Glomerular visceral epithelial cell (primary cell): ENCODE results near the gene WRAP73.
A peak's percentile ranks its signal among the peaks of the same experiment; 100 is the strongest.

Source experiments
- DNase-seq: peaks from one replicate; pipeline ENCODE4 v3.0.0-alpha.2; 2016; ENCODE audit errors: extremely low spot score

Gene WRAP73

DNA sequence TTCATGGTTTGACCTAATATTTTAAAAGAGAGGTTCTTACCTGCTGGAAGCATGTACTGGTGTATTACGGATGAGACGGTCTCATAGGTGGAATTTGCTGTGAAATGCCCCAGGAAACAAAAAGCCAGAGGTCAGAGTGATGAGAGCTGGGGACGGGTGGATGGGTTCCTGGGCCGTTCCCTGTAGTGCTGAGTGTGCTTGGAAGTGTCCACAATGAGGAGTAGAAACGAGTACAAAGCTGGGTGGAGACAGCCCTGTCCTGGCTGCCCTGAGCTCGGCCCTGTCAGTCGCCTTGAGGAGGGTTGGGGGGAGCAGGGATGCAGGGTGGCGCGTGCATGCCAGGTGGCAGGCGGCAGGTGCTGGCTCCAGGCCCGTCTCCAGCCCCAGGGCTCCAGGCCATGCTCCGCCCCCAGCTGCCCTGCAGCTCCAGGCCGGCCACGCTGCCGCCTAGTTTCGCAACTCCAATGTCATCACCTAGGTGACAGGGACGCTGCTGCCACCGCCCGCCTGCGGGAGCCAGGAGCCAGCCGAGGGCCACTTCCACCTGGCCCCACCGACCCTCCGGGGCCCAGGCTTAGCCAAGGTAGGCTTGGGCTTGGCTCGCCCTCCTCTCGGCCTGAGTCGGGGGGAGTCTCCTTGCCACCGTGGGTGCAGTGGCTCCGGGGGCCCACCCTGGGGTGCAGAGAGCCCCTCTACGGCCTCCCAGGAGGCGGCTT lies 18.8 kb upstream of the WRAP73 start:
- DNase-seq: peak; percentile 48

DNA sequence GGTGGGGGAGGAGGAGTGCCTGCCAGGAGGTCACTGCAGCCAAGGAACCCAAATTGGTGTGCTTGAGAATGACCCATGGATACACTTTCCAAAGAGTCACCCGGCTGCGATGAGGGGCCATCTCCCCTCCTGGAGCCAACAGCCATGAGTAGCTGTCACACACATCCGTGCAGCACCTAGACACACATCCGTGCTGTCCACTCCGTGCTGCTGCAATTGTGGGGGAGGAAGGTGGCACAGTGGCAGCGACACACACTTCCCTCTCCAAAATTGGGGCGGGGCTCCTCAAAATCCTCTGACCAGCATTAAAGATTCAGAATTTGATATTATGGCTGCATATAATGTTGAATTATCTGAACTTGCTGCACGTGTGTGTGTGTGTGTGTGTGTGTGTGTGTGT lies 18.2 kb upstream of the WRAP73 start:
- DNase-seq: no peak

DNA sequence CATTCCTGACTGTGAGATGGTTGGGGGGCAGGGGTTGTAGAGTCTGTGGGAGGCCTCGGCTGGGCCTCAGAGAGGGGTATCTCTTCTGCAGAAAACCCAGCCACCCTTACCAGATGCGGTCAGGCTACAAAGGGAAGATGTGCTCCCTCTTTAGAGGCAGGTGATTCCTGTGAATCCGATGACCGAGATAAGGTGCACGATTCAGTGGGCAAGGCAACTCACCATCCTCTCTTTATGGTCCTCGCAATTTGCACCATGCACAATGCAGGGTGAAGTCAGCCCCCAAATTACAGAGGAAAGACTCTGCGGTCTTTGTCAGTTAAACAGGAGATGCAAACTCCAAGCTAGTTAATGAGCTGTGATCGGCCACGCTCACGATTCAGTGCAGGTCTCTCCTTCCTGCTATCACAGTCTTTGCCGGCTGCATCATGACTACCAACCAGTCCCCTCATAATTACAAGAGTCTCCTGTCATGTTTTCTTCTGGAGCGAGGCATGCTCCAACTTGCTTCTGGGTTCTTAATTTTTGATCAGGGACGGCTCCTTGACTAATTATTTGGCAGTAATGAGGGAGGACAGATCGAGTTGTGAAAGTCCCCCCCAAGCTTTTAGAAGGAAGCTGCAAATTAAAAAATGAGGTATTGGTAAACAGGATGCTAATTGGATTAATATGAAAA lies 14.9 kb upstream of the WRAP73 start:
- no peak for DNase-seq

- no peak for DNase-seq
Observed at GRCh38 chr1:3663999-3664699, 14.2 kb upstream of the WRAP73 start.

DNA sequence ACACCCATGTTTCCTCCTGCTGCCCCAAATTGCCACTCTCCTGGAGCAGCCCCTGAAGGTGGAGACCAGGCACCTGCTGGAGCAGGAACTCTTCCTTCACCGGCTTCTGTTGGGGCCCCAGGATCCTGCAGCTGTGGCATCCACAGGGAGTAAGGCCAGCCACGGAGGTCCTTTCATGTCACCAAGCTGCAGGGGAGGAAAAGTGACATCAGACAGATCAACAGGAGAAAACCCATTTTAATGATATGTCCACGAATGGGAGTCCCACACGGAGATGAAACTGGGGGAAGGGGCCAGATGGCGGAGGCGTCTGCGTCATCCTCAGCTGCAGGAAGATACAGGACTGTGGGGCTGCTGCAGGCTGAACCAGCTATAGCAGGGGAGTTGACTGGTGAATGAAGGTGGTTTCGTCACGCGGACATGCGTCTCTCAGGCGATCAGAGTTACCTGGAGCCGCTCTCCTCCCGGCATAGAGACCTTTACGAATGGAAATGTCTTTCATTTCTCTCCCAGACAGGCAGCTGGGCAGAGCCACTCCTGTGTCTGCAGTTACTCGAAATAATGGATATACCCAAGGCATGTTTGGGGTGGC lies 12.3 kb upstream of the WRAP73 start:
- no peak for DNase-seq

- DNase-seq: no peak
Observed at GRCh38 chr1:3661631-3662030, 11.7 kb upstream of the WRAP73 start.

DNA sequence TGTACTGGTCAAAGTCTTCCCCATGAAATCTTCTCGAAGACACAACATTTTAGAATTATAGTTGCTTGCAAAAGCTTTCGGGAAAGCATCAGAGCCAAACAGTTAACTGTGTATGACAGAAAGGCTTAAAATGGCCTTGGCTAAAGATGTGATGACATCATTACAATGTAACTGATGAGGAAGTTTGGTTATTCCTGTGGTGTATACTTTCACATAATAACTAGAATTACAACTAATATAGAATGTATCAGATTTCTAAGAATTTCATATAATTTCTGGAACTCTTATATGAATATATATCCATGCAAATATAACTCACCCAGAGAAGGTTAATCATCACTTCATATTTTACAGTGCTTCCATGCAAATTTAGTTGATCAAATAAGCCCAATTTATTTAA lies 10.8 kb upstream of the WRAP73 start:
- DNase-seq: no peak

GRCh38 chr1:3659093-3659492 lies 9.2 kb upstream of the WRAP73 start:
- DNase-seq: no peak

DNA sequence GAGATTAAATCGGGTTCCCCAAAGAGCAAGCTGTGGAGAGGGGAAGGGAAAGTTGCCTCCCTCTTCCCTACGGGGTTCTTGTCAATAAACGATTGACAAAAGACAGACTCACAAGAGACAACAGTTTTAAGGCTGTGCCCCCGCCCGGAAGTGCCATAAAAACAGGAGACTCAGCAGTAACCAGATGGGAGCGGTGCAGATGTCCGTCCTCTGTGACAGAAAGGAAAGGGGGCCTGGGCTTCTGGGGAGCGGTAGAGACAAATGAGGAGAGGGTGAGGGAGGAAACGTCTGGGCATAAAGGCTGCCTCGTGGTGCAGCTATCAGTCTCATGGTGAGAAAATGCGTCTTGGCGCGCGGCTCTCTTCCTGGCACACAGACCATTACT lies 8.3 kb upstream of the WRAP73 start:
- DNase-seq: no peak

DNA sequence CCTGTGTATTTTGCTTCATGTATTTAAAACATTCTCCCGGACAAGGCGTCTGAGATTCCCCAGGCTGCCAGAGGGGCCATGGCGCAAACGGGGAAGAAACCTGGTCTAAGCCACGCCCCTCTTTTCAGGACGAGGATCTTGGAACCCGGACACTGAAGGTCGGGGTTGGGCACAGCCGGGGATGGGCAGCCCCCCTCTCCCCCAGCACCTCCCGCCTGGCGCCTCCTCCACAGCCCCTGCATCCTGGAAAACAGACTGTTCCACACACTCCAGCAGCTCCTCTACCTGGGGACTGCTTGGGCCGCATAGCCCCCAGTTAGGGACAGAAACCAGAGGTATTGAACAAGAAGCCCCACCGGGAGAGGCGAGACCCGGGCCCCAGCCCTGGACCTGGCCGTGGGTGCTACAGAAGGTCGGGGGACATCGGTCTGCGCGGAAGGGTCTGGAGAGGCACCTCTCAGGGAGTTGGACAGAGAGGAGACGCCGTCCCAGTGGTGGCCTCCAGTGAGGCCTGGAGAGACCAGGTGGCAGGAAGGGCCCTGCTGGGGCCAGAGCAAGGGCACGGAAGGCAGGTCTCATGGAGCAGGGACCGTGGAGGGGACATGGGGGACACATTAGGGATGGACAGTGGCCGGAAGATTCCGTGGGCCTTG lies 7.8 kb upstream of the WRAP73 start:
- DNase-seq: no peak

DNA sequence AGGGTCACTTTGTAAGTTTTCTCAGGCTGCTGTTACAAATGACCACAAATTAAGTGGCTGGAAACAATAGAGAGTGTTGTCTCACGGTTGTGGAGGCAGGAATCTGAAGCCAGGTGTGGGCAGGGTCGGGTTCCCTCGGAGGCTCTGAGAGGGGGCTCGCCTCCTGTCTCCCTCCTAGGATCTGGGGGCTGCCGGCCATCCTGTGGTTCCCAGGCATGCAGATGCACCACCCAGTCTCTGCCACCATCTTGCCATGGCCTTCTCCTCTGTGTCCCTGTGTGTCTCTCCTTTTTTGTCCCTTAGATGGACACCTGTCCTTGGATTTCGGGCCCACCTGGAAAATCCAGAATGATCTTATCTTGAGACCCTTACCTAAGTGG lies 7.2 kb upstream of the WRAP73 start:
- no peak for DNase-seq

DNA sequence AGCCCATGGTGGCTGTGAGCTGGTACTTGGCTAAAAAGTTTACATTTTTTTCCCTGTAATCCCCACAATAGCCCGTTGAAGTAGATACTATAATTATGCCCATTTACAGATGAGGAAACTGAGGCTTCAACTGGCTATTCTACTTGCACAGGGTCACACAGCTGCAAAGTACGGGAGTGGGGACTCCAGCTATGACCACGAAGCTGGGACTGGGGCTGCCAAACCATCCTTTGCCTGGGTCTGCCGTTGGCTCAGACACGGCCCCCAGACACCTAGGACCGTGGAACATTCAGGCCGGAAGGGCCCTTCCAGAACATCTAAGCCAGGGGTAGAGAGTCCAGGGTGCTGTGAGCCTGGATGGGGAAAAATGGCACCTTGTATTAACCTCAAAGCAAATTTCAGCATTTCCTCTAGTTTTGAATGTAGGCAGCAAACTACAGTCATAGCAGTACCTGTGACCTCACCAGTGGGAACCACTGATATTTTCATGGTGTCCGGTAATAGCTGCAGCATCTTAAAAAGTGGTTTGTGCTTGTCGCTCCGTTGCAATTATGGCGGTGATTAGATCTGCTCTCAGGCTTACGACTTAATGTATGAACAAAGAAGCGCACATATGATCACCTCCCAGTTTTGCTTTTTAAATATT lies 6.7 kb upstream of the WRAP73 start:
- DNase-seq: no peak

GRCh38 chr1:3654549-3655281 lies 4.8 kb upstream of the WRAP73 start:
- DNase-seq: no peak

DNA sequence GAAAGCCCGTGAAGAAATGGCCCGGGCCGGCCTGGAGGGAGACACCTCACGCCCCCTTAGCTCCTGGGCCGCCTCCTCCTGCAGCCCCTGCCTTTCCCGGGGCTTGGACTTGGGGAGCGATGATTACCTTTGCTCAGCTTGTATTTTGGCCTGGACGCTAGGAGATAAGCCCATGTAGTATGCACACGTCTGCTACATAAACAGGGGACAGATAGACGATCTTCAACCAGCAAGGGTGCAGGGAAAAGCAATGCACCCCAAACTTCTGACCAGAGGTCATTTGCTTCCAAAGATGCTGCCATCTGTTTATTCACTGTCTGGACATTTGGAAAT lies 3.3 kb upstream of the WRAP73 start:
- no peak for DNase-seq

- DNase-seq: no peak
Observed at GRCh38 chr1:3652548-3653285, 2.8 kb upstream of the WRAP73 start.

GRCh38 chr1:3651930-3652547 lies 2.1 kb upstream of the WRAP73 start, which contains the start of gene TP73:
TSS of gene TP73 (plus strand) at chr1:3652516. CDS start at chr1:3682366, 29,850 bp downstream.
- peak; percentile 40 for DNase-seq

DNA sequence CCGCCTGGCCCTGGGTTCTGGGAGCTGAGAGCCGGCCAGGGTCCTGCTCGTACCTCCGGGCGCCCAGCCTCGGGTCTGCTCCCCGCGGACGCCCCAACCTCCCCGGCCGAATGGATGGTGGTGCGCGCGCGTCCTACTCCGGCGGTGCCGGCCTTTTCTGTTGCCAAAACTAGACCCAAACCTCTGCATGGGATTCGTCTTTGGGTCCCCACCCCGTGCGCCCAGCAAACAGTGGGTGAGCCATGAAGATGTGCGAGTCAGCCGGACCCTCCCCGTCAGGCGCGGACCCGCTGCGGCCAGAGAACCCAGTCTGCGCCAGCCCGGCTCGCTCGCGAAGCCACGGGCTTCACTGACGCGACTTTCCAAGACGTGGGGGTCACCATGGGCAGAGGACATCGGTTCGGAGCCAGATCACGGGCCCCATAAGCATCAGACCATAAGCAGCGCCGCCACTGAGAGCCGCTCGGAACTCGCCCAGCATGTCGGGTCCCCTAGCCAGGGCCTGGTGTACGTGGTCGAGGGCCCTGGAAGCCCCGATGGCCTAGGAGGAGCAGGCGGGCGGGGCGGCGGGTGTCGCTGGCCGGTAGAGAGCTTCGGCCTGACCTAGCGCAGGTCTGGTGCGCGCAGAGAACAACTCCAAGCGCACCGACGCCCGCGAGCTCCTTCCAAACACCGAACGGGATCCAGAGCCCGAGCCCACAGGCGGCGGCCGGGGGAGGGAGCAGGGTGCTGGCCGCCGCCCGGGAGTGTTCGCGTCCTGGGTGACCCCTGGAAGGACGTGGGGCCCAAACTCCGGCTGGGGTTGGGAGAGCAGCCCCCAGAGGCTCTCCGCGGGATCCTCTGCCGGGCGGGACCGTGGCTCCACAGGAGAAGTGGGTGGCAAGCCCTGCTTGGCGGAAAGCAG lies 1.4 kb upstream of the WRAP73 start:
- no peak for DNase-seq

GRCh38 chr1:3650248-3651025 lies 534 bp upstream of the WRAP73 start:
- no peak for DNase-seq
